ENCODE measurements around the gene EML6.

The EML6 gene

GRCh38 chr2:55014962-55015939 lies 291.8 kb downstream of the EML6 start:
- H3K27me3 ChIP-seq (ENCODE audit: control insufficient read depth in 1 of 2, insufficient read depth in 2 of 2, low read length in 2 of 2), result no peaks in the 10 kb centered on the region
- no peak overlapping the region for H3K9ac ChIP-seq (ENCODE audit: low read length)
- no peaks in the 10 kb centered on the region for H3K36me3 ChIP-seq (ENCODE audit: insufficient read depth, low read length)
- H3K4me3 ChIP-seq (ENCODE audit: low read depth in 1 of 2, low read length in 2 of 2), result no peak overlapping the region
- peaks cover 53% of the 10 kb centered on the region for H3K4me1 ChIP-seq (ENCODE audit: insufficient read depth, low read length)
- no peak overlapping the region for H3K27ac ChIP-seq (ENCODE audit: low read depth, low read length)
- no peaks in the 10 kb centered on the region for H3K9me3 ChIP-seq (ENCODE audit: low read length)

- Histone ChIP-seq H3K27me3 (ENCODE audit: control insufficient read depth in 1 of 2, insufficient read depth in 2 of 2, low read length in 2 of 2) (no peaks in the 10 kb centered on the region), H3K4me3 (ENCODE audit: low read depth in 1 of 2, low read length in 2 of 2) (no peak overlapping the region), H3K9ac (ENCODE audit: low read length) (no peak overlapping the region), H3K27ac (ENCODE audit: low read depth, low read length) (no peak overlapping the region), H3K9me3 (ENCODE audit: low read length) (no peaks in the 10 kb centered on the region), H3K4me1 (ENCODE audit: insufficient read depth, low read length) (peaks cover 34% of the 10 kb centered on the region), H3K36me3 (ENCODE audit: insufficient read depth, low read length) (no peaks in the 10 kb centered on the region)
Measured at GRCh38 chr2:55017428-55017827, 294.0 kb downstream of the EML6 start.

GRCh38 chr2:55017880-55018279 lies 294.4 kb downstream of the EML6 start:
- H3K9ac ChIP-seq (ENCODE audit: low read length), result no peak overlapping the region
- H3K27ac ChIP-seq (ENCODE audit: low read depth, low read length), result no peak overlapping the region
- H3K4me1 ChIP-seq (ENCODE audit: insufficient read depth, low read length), result peaks cover 34% of the 10 kb centered on the region
- H3K36me3 ChIP-seq (ENCODE audit: insufficient read depth, low read length), result no peaks in the 10 kb centered on the region
- H3K9me3 ChIP-seq (ENCODE audit: low read length), result no peaks in the 10 kb centered on the region
- H3K27me3 ChIP-seq (ENCODE audit: control insufficient read depth in 1 of 2, insufficient read depth in 2 of 2, low read length in 2 of 2), result no peaks in the 10 kb centered on the region
- H3K4me3 ChIP-seq (ENCODE audit: low read depth in 1 of 2, low read length in 2 of 2), result no peak overlapping the region

GRCh38 chr2:55018619-55019018 lies 295.2 kb downstream of the EML6 start:
- H3K27ac ChIP-seq (ENCODE audit: low read depth, low read length), result no peak overlapping the region

GRCh38 chr2:55019526-55020258 lies 296.2 kb downstream of the EML6 start:
- Histone ChIP-seq H3K4me1 (ENCODE audit: insufficient read depth, low read length) (peaks cover 24% of the 10 kb centered on the region), H3K4me3 (ENCODE audit: low read depth in 1 of 2, low read length in 2 of 2) (no peak overlapping the region), H3K9ac (ENCODE audit: low read length) (no peak overlapping the region), H3K36me3 (ENCODE audit: insufficient read depth, low read length) (no peaks in the 10 kb centered on the region), H3K27ac (ENCODE audit: low read depth, low read length) (no peak overlapping the region), H3K9me3 (ENCODE audit: low read length) (no peaks in the 10 kb centered on the region), H3K27me3 (ENCODE audit: control insufficient read depth in 1 of 2, insufficient read depth in 2 of 2, low read length in 2 of 2) (no peaks in the 10 kb centered on the region)

More at GRCh38 chr2:55018619-55019018, 295.2 kb downstream of the EML6 start:
- Histone ChIP-seq H3K36me3 (ENCODE audit: insufficient read depth, low read length) (no peaks in the 10 kb centered on the region), H3K4me1 (ENCODE audit: insufficient read depth, low read length) (peaks cover 33% of the 10 kb centered on the region), H3K27me3 (ENCODE audit: control insufficient read depth in 1 of 2, insufficient read depth in 2 of 2, low read length in 2 of 2) (no peaks in the 10 kb centered on the region), H3K4me3 (ENCODE audit: low read depth in 1 of 2, low read length in 2 of 2) (no peak overlapping the region), H3K9ac (ENCODE audit: low read length) (no peak overlapping the region), H3K9me3 (ENCODE audit: low read length) (no peaks in the 10 kb centered on the region)
